ENCODE measurements around the gene SYNDIG1.

DNA sequence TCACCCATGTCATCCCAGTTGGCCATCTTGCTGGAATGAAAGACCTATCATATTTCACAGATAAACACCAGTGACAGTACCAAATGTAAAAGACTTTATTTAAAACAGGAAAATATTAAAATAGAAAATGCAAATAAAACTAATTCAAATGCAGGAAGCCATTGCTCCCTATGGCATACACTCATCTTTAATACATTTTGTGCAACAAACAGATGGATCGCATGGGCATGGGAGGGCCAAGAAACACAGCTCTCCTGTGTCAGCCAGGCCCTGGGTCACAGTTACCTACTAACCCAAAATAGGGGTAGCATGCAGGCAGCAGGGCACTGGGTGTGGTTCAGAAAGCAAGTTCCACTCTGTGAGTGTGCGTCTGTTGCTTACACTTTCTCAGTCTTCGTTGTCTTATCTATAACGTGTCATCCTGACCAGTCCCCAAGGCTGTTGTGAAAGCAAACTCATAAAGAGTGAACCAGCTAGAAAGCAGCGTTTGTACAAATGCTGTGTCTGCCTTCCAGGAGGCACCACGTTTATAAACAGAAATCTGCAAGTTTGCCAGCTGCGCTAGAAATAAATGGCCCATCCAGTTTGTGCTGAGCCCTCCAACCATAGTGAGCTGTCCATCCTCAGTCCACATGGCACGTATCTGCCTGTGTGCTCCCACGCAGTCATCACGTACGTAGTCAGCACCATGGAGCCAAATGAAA, 180.5 kb downstream of the SYNDIG1 start:
- TF ChIP-seq, protein P1, sequence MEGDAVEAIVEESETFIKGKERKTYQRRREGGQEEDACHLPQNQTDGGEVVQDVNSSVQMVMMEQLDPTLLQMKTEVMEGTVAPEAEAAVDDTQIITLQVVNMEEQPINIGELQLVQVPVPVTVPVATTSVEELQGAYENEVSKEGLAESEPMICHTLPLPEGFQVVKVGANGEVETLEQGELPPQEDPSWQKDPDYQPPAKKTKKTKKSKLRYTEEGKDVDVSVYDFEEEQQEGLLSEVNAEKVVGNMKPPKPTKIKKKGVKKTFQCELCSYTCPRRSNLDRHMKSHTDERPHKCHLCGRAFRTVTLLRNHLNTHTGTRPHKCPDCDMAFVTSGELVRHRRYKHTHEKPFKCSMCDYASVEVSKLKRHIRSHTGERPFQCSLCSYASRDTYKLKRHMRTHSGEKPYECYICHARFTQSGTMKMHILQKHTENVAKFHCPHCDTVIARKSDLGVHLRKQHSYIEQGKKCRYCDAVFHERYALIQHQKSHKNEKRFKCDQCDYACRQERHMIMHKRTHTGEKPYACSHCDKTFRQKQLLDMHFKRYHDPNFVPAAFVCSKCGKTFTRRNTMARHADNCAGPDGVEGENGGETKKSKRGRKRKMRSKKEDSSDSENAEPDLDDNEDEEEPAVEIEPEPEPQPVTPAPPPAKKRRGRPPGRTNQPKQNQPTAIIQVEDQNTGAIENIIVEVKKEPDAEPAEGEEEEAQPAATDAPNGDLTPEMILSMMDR (IDR thresholded peaks at IDR 0.05), result no peak
- TF ChIP-seq POLR2A (IDR thresholded peaks at IDR 0.05), result no peak

All from lower leg skin (tissue), 3 donors.